Type B pancreatic cell (in vitro differentiated cells): Measurements from ENCODE around the gene ENAH. TPM values are rescaled to one million over a fixed set of nuclear protein-coding genes. Genes with fewer than 3 reads are reported as not detected.

Source experiments
- DNase-seq: peaks from one replicate; pipeline ENCODE4 v3.0.0; 2021; ENCODE audit warnings: mixed read lengths; ENCODE audit not compliant: unreplicated experiment; ENCODE audit errors: extremely low spot score
- H3K27ac Mint-ChIP-seq: 2 replicates; pipeline ENCODE4 v1.8.0; 2021; ENCODE audit warnings: mild to moderate bottlenecking, mixed read lengths
- H3K27me3 Mint-ChIP-seq: 2 replicates; pipeline ENCODE4 v1.8.0; 2021; ENCODE audit warnings: mixed read lengths
- H3K36me3 Mint-ChIP-seq: 2 replicates; pipeline ENCODE4 v1.8.0; 2021; ENCODE audit warnings: mixed read lengths
- H3K4me1 Mint-ChIP-seq: one replicate; pipeline ENCODE4 v1.8.0; 2021; ENCODE audit warnings: mixed read lengths; ENCODE audit not compliant: unreplicated experiment
- H3K4me3 Mint-ChIP-seq: 2 replicates; pipeline ENCODE4 v1.8.0; 2021; ENCODE audit warnings: mild to moderate bottlenecking, mixed read lengths
- H3K9me3 Mint-ChIP-seq: 2 replicates; pipeline ENCODE4 v1.8.0; 2021; ENCODE audit warnings: mixed read lengths
- CTCF ChIP-seq: fragments of 200-600 bp; sonication (generic); conservative IDR thresholded peaks from 2 replicates; pipeline ENCODE4 v1.5.0; 2021; ENCODE audit warnings: antibody characterized with exemption, mild to moderate bottlenecking
- total RNA-seq: library from RNA; stranded (reverse); gene quantifications from 2 replicates; pipeline ENCODE4 v1.2.1, GENCODE V29; 2021; ENCODE audit warnings: low replicate concordance

ENAH gene
- total RNA-seq, 1 donor from 2014 or later = 133 TPM

GRCh38 chr1:225595974-225596551 is 56.9 kb downstream of the ENAH start:
- H3K27ac Mint-ChIP-seq = no peak overlapping the region
- peaks cover 29% of the 10 kb centered on the region for H3K36me3 Mint-ChIP-seq
- DNase-seq = no peak

GRCh38 chr1:225595452-225595851 is 57.5 kb downstream of the ENAH start:
- H3K4me3 Mint-ChIP-seq = no peak overlapping the region
- H3K9me3 Mint-ChIP-seq = peaks cover 5% of the 10 kb centered on the region
- no peak overlapping the region for H3K27ac Mint-ChIP-seq
- no peak for DNase-seq
- peaks cover 33% of the 10 kb centered on the region for H3K36me3 Mint-ChIP-seq
- no peaks in the 10 kb centered on the region for H3K27me3 Mint-ChIP-seq
- H3K4me1 Mint-ChIP-seq = peaks cover 33% of the 10 kb centered on the region
- no peak for TF ChIP-seq CTCF

More at GRCh38 chr1:225595974-225596551, 56.9 kb downstream of the ENAH start:
- Mint-ChIP-seq H3K27me3 (no peaks in the 10 kb centered on the region), H3K4me1 (peaks cover 30% of the 10 kb centered on the region), H3K4me3 (no peak overlapping the region), H3K9me3 (peaks cover 5% of the 10 kb centered on the region)
- no peak for TF ChIP-seq CTCF

- no peak for TF ChIP-seq CTCF
- H3K4me1 Mint-ChIP-seq = peaks cover 30% of the 10 kb centered on the region
- no peaks in the 10 kb centered on the region for H3K27me3 Mint-ChIP-seq
- H3K36me3 Mint-ChIP-seq = peaks cover 25% of the 10 kb centered on the region
- H3K27ac Mint-ChIP-seq = no peak overlapping the region
- no peak for DNase-seq
- no peaks in the 10 kb centered on the region for H3K9me3 Mint-ChIP-seq
- no peak overlapping the region for H3K4me3 Mint-ChIP-seq
Measured at GRCh38 chr1:225593414-225593813, 59.5 kb downstream of the ENAH start.

- no peaks in the 10 kb centered on the region for H3K9me3 Mint-ChIP-seq
- H3K27me3 Mint-ChIP-seq = no peaks in the 10 kb centered on the region
- no peak overlapping the region for H3K27ac Mint-ChIP-seq
- no peak for TF ChIP-seq CTCF
- peaks cover 30% of the 10 kb centered on the region for H3K4me1 Mint-ChIP-seq
- H3K4me3 Mint-ChIP-seq = no peak overlapping the region
- no peak for DNase-seq
- peaks cover 17% of the 10 kb centered on the region for H3K36me3 Mint-ChIP-seq
Measured at GRCh38 chr1:225592362-225593025, 60.4 kb downstream of the ENAH start.

GRCh38 chr1:225587310-225587709 is 65.6 kb downstream of the ENAH start:
- Mint-ChIP-seq H3K36me3 (peaks cover 16% of the 10 kb centered on the region), H3K27ac (no peak overlapping the region), H3K9me3 (peaks cover 4% of the 10 kb centered on the region), H3K4me3 (no peak overlapping the region), H3K27me3 (no peaks in the 10 kb centered on the region), H3K4me1 (peaks cover 9% of the 10 kb centered on the region)
- DNase-seq = no peak
- TF ChIP-seq CTCF = no peak
